Measurements from ENCODE around the gene IFT25.

GRCh38 chr1:53944469-53945182, 873 bp downstream of the IFT25 start:
- TF ChIP-seq CTCF (IDR thresholded peaks at IDR 0.05) (no peak), POLR2A (IDR thresholded peaks at IDR 0.05) (no peak)

Measured in gastroesophageal sphincter (tissue), 3 donors.